Mesenchymal stem cell (in vitro differentiated cells and primary cell): ENCODE measurements around the gene ACSM5. TPM values are rescaled to one million over a fixed set of nuclear protein-coding genes. Genes with fewer than 3 reads are reported as not detected.

ENCODE experiments used
- DNase-seq: peaks from one replicate; pipeline ENCODE4 v3.0.0-alpha.2; 2013
- H2AFZ ChIP-seq: one replicate; pipeline ENCODE4 v1.6.1; 2013; ENCODE audit warnings: low read depth, mild to moderate bottlenecking, control low read depth, inconsistent platforms, low read length, moderate library complexity
- H2AK5ac ChIP-seq: 2 replicates; pipeline ENCODE4 v1.6.1; 2013; ENCODE audit warnings: low read length, moderate library complexity, mild to moderate bottlenecking, inconsistent platforms; ENCODE audit not compliant: severe bottlenecking
- H2BK120ac ChIP-seq: one replicate; pipeline ENCODE4 v1.6.1; 2013; ENCODE audit warnings: low read depth, mild to moderate bottlenecking, inconsistent platforms, low read length, moderate library complexity
- H2BK12ac ChIP-seq, 2 experiments: one replicate each; pipeline ENCODE4 v1.6.1; 2013; ENCODE audit warnings: inconsistent platforms in 2 of 2, low read length in 2 of 2, mild to moderate bottlenecking in 2 of 2, moderate library complexity in 2 of 2, control low read depth in 1 of 2
- H2BK15ac ChIP-seq: one replicate; pipeline ENCODE4 v1.6.1; 2013; ENCODE audit warnings: mild to moderate bottlenecking, low read depth, inconsistent platforms; ENCODE audit not compliant: poor library complexity, severe bottlenecking
- H2BK5ac ChIP-seq: 2 replicates; pipeline ENCODE4 v1.6.1; 2013; ENCODE audit warnings: low read depth, mild to moderate bottlenecking, low read length, control low read depth, inconsistent platforms; ENCODE audit not compliant: poor library complexity, severe bottlenecking
- H3K14ac ChIP-seq, 2 experiments: one replicate each; pipeline ENCODE4 v1.6.1; 2013; ENCODE audit warnings: inconsistent platforms in 2 of 2, low read length in 2 of 2, control low read depth in 1 of 2, mild to moderate bottlenecking in 1 of 2, moderate library complexity in 1 of 2
- H3K18ac ChIP-seq, 2 experiments: one replicate each; pipeline ENCODE4 v1.6.1; 2013; ENCODE audit warnings: inconsistent platforms in 2 of 2, low read length in 2 of 2, control low read depth in 1 of 2, low read depth in 1 of 2, mild to moderate bottlenecking in 1 of 2
- H3K23ac ChIP-seq, 2 experiments: one replicate each; pipeline ENCODE4 v1.6.1; 2013; ENCODE audit warnings: inconsistent platforms in 2 of 2, low read length in 2 of 2, mild to moderate bottlenecking in 2 of 2, moderate library complexity in 2 of 2, control low read depth in 1 of 2
- H3K27ac ChIP-seq: 2 replicates; pipeline ENCODE4 v1.5.1; 2013; ENCODE audit warnings: mild to moderate bottlenecking, moderate library complexity, low read length, control low read depth, inconsistent platforms; ENCODE audit not compliant: poor library complexity, severe bottlenecking
- H3K27me3 ChIP-seq, 2 experiments: 2 replicates each; pipeline versions ENCODE4 v1.6.1 to v1.7.0; 2013; ENCODE audit warnings: low read length in 2 of 2, mild to moderate bottlenecking in 2 of 2, moderate library complexity in 2 of 2, control low read depth in 1 of 2, inconsistent platforms in 1 of 2; ENCODE audit not compliant: control insufficient read depth in 1 of 2, insufficient read depth in 1 of 2
- H3K36me3 ChIP-seq, 2 experiments: 2 replicates each; pipeline versions ENCODE4 v1.6.1 to v1.7.0; 2013; ENCODE audit warnings: low read length in 2 of 2, control low read depth in 1 of 2, inconsistent platforms in 1 of 2, low read depth in 1 of 2, mild to moderate bottlenecking in 1 of 2; ENCODE audit not compliant: insufficient read depth in 2 of 2, control insufficient read depth in 1 of 2
- H3K4ac ChIP-seq, 2 experiments: one replicate each; pipeline ENCODE4 v1.6.1; 2013; ENCODE audit warnings: inconsistent platforms in 2 of 2, low read length in 2 of 2, mild to moderate bottlenecking in 2 of 2, moderate library complexity in 2 of 2, control low read depth in 1 of 2, low read depth in 1 of 2
- H3K4me1 ChIP-seq: 2 replicates; pipeline ENCODE4 v1.6.1; 2013; ENCODE audit warnings: low read depth, low read length, control low read depth; ENCODE audit not compliant: control insufficient read depth, insufficient read depth
- H3K4me2 ChIP-seq: 2 replicates; pipeline ENCODE4 v1.6.1; 2013; ENCODE audit warnings: low read length, mild to moderate bottlenecking, inconsistent platforms; ENCODE audit not compliant: poor library complexity, severe bottlenecking
- H3K4me3 ChIP-seq, 2 experiments: 2 replicates each; pipeline versions ENCODE4 v1.5.1 to v1.7.0; 2013; ENCODE audit warnings: low read length in 2 of 2, mild to moderate bottlenecking in 2 of 2, control low read depth in 1 of 2, low read depth in 1 of 2; ENCODE audit not compliant: insufficient read depth in 1 of 2
- H3K79me1 ChIP-seq: replicated peaks from 2 replicates; pipeline ENCODE4 v1.6.1; 2013; ENCODE audit warnings: mild to moderate bottlenecking, control low read depth, low read length, inconsistent platforms; ENCODE audit not compliant: poor library complexity, severe bottlenecking
- H3K9ac ChIP-seq: 2 replicates; pipeline ENCODE4 v1.7.0; 2013; ENCODE audit warnings: mild to moderate bottlenecking, low read length, moderate library complexity
- H3K9me3 ChIP-seq: 2 replicates; pipeline ENCODE4 v1.7.0; 2013; ENCODE audit warnings: mild to moderate bottlenecking, low read length; ENCODE audit not compliant: control insufficient read depth
- H4K8ac ChIP-seq: one replicate; pipeline ENCODE4 v1.6.1; 2013; ENCODE audit warnings: inconsistent platforms, mild to moderate bottlenecking, low read length, moderate library complexity
- H4K91ac ChIP-seq: one replicate; pipeline ENCODE4 v1.6.1; 2013; ENCODE audit warnings: mild to moderate bottlenecking, low read length, inconsistent platforms
- WGBS: methylation state at CpG from one replicate; pipeline ENCODE4 v1.1.7; 2013; ENCODE audit warnings: mixed read lengths; 5-methylcytosine and 5-hydroxymethylcytosine counted together
- polyA plus RNA-seq, 2 experiments: library from polyadenylated mRNA; stranded (reverse); fragments of 200-250 nt; gene quantifications; one replicate each; pipeline ENCODE4 v1.2.3, GENCODE V29; 2013

The ACSM5 gene
- not detected for polyA plus RNA-seq (2013, experiment 1 of 2)
- polyA plus RNA-seq (2013, experiment 2 of 2) = not detected

- H3K79me1 ChIP-seq = no peaks in the 10 kb centered on the region
- 56% methylated on average over 3 of the region's 6 CpGs for WGBS
Measured at GRCh38 chr16:20409398-20410120, at the start of gene ACSM5. ACSM5 (plus strand) TSS chr16:20409534; CDS start chr16:20411485, 1,951 bp downstream.

GRCh38 chr16:20359997-20360396 lies 49.3 kb upstream of the ACSM5 start:
- Histone ChIP-seq H2BK120ac (no peak overlapping the region), H3K9me3 (no peaks in the 10 kb centered on the region), H3K27me3 (peaks cover 0 to 13% of the 10 kb centered on the region in 2 experiments), H3K18ac (no peak overlapping the region), H2BK12ac (no peak overlapping the region), H3K4me3 (no peak overlapping the region), H3K14ac (no peak overlapping the region), H3K9ac (no peak overlapping the region), H4K8ac (no peak overlapping the region), H4K91ac (no peak overlapping the region), H3K4me1 (no peaks in the 10 kb centered on the region), H3K79me1 (no peaks in the 10 kb centered on the region), H3K4me2 (no peak overlapping the region), H2BK5ac (no peak overlapping the region), H3K36me3 (no peaks in the 10 kb centered on the region), H3K27ac (no peak overlapping the region), H3K4ac (no peak overlapping the region), H2AK5ac (no peak overlapping the region), H3K23ac (no peak overlapping the region), H2BK15ac (no peak overlapping the region), H2AFZ (no peak overlapping the region)
- WGBS = 48% methylated on average over 2 of the region's 2 CpGs
- DNase-seq = no peak

More at GRCh38 chr16:20409398-20410120, at the start of gene ACSM5:
- Histone ChIP-seq H3K18ac (no peak within 1 kb of the TSS), H3K4me2 (no peak within 1 kb of the TSS), H3K4me3 (peak within 1 kb of the TSS in 1 of 2 experiments; percentile 53), H3K4me1 (no peaks in the 10 kb centered on the region), H2AK5ac (peak within 1 kb of the TSS; percentile 41), H3K4ac (no peak within 1 kb of the TSS), H2BK15ac (no peak within 1 kb of the TSS), H4K91ac (no peak within 1 kb of the TSS), H4K8ac (no peak within 1 kb of the TSS), H2BK5ac (peak within 1 kb of the TSS; percentile 35), H3K36me3 (no peaks in the 10 kb centered on the region), H2AFZ (no peak within 1 kb of the TSS), H3K9me3 (no peaks in the 10 kb centered on the region), H3K27ac (peak within 1 kb of the TSS; percentile 72), H3K27me3 (no peaks in the 10 kb centered on the region), H2BK120ac (no peak within 1 kb of the TSS), H3K14ac (no peak within 1 kb of the TSS), H2BK12ac (no peak within 1 kb of the TSS), H3K9ac (peak within 1 kb of the TSS; percentile 67), H3K23ac (no peak within 1 kb of the TSS)
- no peak for DNase-seq

GRCh38 chr16:20363191-20363590 lies 46.1 kb upstream of the ACSM5 start:
- no peak overlapping the region for H3K18ac ChIP-seq
- no peak overlapping the region for H4K91ac ChIP-seq
- H3K4me1 ChIP-seq = no peaks in the 10 kb centered on the region
- H3K4me2 ChIP-seq = no peak overlapping the region
- H3K4ac ChIP-seq = no peak overlapping the region
- H2BK15ac ChIP-seq = no peak overlapping the region
- 91% methylated on average over 2 of the region's 2 CpGs for WGBS
- H3K27ac ChIP-seq = no peak overlapping the region
- H3K14ac ChIP-seq = no peak overlapping the region
- no peak overlapping the region for H3K9ac ChIP-seq
- H3K23ac ChIP-seq = no peak overlapping the region
- no peak overlapping the region for H2BK120ac ChIP-seq
- no peak overlapping the region for H4K8ac ChIP-seq
- no peaks in the 10 kb centered on the region for H3K36me3 ChIP-seq
- H2AK5ac ChIP-seq = no peak overlapping the region
- H3K9me3 ChIP-seq = no peaks in the 10 kb centered on the region
- H2BK12ac ChIP-seq = no peak overlapping the region
- H2AFZ ChIP-seq = no peak overlapping the region
- no peak for DNase-seq
- H3K79me1 ChIP-seq = no peaks in the 10 kb centered on the region
- H2BK5ac ChIP-seq = no peak overlapping the region
- H3K4me3 ChIP-seq = no peak overlapping the region
- peaks cover 0 to 6% of the 10 kb centered on the region in 2 experiments for H3K27me3 ChIP-seq

- no peaks in the 10 kb centered on the region for H3K4me1 ChIP-seq
- no peaks in the 10 kb centered on the region for H3K36me3 ChIP-seq
- H3K4me3 ChIP-seq = no peak overlapping the region
- no peak overlapping the region for H2BK12ac ChIP-seq
- H4K8ac ChIP-seq = no peak overlapping the region
- H3K23ac ChIP-seq = no peak overlapping the region
- H3K4me2 ChIP-seq = no peak overlapping the region
- 66% methylated on average over 3 of the region's 3 CpGs for WGBS
- H4K91ac ChIP-seq = no peak overlapping the region
- no peak overlapping the region for H2BK5ac ChIP-seq
- H3K18ac ChIP-seq = no peak overlapping the region
- no peak for DNase-seq
- H3K79me1 ChIP-seq = no peaks in the 10 kb centered on the region
- H2AFZ ChIP-seq = no peak overlapping the region
- no peak overlapping the region for H2AK5ac ChIP-seq
- no peaks in the 10 kb centered on the region for H3K9me3 ChIP-seq
- H2BK120ac ChIP-seq = no peak overlapping the region
- peaks cover 0 to 5% of the 10 kb centered on the region in 2 experiments for H3K27me3 ChIP-seq
- H2BK15ac ChIP-seq = no peak overlapping the region
- H3K4ac ChIP-seq = no peak overlapping the region
- no peak overlapping the region for H3K27ac ChIP-seq
- H3K14ac ChIP-seq = no peak overlapping the region
- no peak overlapping the region for H3K9ac ChIP-seq
Measured at GRCh38 chr16:20364051-20364450, 45.3 kb upstream of the ACSM5 start.
